NCI-H2196 (cell line): ENCODE results near the gene SLC35A3.
"Not testable (repeated sequence)": the region's sequence is repeated elsewhere in the genome, so short reads cannot be mapped to it uniquely, and the experiment has no call there.

ENCODE experiments used
- DNase-seq: peaks from one replicate; lab custom pipeline; 2025; ENCODE audit not compliant: unreplicated experiment; lab: John Stamatoyannopoulos, UW

SLC35A3 gene

DNA sequence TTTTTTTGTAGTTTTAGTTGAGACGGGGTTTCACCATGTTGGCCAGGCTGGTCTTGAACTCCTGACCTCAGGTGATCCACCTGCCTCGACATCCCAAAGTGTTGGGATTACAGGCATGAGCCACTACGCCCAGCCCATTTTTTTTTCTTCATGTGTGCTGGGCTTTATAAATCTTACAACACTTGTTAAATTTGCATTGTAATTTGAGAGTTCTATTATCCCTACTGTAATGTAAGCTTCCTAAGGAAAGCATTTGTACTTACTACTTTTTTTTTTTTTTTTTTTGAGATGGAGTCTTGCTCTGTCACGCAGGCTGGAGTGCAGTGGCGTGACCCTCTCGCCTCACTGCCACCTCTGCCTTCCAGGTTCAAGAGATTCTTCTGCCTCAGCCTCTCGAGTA lies 2.3 kb downstream of the SLC35A3 start:
- not testable (repeated sequence) for DNase-seq

DNA sequence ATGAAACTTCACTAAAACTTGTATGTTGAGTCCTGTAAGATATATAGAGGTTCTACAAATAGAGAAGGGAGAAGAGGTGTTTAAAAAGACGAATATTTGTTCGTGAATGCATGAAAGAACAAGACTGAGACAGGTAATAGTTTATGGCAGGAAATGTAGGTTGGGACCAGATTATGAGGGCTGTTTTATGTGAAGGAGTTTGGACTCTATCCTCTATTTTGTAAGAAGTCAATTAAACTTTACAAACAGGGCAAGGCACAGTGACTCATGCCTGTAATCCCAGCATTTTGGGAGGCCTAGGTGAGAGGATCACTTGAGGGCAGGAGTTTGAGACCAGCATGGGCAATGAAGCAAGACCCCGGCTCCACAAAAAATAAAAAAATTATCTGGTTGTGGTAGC lies 5.7 kb downstream of the SLC35A3 start:
- DNase-seq, result no peak

DNA sequence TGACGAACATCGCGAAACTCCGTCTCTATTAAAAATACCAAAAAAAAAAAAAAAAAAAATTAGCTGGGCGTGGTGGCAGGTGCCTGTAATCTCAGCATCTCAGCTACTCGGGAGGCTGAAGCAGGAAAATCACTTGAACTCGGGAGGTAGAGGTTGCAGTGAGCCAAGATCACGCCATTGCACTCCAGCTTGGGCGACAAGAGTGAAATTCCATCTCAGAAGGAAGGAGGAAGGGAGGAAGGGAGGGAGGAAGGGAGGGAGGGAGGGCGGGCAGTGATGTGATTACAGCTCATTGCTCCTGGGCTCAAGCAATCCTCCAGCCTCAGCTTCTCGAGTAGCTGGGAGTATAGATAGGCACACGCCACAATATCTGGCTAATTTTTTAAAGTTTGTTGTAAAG lies 7.5 kb downstream of the SLC35A3 start:
- DNase-seq, result not testable (repeated sequence)

DNA sequence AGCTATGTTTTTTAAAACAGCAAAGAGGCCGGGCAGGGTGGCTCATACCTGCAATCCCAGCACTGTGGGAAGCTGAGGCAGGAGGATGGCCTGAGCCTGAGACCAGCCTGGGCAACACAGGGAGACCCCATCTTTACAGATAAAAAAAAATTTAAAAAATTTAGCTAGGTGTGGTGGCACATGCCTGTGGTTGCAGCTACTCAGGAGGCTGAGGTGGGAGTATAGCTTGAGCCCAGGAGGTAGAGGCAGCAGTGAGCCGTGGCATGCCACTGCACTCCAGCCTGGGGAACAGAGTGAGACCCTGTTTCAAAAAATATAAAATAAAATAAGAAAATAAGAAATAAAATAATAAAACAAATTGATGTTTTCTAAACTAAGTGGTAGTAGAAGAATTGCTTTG lies 8.4 kb downstream of the SLC35A3 start:
- no peak for DNase-seq

DNA sequence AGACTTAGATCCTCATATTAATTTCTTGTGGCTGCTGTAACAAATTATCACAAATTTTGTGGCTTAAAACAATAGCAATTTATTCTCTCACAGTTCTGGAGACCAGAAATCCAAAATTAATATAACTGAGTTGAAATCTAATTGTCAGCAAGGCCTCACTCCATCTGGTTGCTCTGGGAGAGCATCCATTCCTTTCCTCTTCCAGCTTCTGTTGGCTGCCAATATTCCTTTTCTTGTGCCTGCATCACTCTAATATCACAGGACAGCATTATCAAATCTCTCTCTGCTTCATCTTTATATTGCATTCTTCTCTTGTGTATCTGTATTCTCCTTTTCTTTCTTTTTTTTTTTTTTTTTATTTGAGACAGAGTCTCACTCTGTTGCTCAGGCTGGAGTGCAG lies 9.3 kb downstream of the SLC35A3 start:
- no peak for DNase-seq

DNA sequence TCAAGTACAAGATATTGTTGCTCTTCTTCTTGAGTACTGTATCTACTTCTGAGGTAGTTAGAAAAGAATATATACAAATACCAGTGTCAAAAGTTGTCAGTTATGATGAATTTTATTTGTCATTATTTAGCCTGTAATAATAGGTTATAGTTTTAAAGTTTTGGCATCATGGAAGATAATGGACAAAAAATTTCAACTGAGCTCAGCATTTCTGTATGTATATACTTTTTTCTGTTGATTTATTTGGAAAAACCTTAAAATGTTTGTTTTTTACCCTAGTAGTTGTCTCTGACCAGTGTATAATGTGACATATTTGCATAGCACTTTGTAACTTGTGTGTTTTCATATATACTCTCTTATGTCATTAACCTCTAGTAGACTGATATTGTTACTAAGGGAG lies 11.1 kb downstream of the SLC35A3 start:
- no peak for DNase-seq

DNA sequence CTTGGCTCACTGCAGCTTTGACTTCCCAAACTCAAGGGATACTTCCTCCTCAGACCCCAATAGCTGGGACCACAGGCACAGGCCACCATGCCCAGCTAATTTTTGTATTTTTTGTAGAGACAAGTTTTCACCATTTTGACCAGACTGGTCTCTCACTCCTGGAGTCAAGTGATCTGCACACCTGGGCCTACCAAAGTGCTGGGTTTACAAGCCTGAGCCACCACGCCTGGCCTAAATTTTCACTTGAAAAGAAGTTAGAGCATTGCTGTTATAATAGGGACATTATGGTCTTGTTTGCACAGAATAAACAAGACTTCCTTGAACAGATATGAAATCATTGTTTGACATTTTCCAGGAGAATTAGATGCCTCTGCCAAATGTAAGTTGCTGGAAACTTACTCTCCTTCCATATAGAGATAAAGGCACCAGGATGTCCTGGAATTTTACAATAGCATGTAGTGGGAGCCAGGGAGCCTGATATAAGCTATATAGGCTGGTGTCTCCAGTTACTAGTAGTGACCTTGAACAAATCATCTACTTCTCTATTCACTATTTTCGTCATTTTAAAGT lies 16.9 kb downstream of the SLC35A3 start:
- no peak for DNase-seq

DNA sequence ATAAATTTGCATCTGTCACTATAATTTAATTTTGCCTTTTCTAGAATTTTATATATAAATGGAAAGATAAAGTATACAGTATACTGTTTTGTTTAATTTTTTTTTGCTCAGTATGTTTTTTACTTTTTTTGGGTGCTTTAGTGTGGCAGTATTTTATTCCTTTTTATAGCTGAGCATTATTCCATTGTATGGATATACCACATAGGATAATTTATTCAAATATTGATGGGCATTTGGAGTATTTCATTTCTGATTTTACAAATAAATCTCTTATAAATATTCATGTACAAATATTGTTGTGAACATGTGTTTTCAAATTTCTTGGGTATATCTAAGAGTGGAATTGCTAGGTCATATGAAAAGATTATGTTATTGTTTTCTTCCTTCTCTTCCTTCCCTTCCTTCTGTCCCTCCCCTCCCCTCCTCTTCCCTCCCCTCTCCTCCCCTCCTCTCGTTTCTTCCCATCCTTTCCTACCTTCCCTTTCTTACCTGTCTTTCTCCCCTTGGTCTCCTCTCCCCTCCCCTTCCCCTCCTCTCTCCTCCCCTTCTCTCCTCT lies 18.5 kb downstream of the SLC35A3 start:
- no peak for DNase-seq

DNA sequence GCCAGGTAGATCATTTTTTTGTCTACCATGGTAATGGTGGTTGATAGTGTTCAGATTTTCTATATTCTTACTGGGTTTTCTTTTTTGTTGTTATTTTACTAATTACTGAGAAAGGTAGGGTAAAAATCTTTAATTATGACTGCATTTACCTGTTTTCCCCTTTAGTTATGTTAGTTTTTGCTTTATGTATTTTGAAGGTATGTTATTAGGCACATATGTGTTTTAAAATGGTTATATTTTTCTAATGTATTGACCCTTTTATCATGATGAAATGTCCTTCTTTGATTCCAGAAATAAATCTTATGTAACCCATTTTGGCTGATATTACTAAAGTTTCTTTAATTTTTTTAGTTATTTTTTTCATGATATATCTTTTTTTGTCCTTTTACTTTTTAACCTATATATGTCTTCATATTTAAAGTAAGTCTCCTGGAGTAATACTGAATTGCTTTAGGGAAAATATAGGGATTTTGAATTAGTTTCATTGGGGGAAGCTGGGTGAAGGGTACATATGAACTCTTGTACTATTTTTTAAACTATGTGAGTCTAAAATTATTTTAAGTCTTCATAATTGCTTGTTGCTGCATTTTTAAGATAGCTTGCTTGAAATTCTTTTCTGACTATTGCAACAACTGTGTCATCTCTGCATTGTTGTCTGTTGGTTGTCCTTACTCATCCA lies 22.4 kb downstream of the SLC35A3 start:
- no peak for DNase-seq

DNA sequence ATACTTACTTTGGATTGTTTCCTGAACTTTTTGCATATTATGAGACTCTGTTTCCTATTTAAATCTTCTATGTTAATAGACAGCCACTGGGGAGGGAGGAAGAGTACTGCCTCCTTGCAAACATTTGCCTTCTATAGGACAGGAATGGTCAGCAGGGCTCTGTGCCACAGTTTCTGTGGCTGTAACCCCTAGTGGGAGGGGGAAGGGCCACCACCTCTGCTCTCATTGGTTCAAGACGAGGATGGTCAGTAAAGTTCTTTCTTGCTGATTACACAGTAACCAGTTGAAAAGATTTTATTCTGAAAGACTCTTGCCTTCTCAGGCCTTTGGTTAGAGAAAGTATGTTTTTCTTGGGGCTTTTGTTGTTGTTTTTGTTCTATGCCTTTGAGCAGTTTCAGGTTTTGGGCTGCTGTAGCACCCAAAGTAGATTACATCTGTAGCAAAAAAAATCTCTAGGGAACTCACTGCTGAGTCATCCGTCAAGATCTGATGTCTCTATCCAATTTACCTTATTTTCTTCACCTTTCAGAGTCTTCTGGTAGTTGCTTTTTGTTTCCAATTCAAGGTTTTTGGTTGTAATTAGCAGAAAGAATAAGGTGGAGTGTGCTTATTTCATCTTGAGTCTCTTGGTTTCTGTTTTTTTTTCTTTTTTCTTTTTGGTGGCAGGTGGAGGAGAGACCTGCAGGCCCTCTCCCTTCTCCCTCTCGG lies 23.1 kb downstream of the SLC35A3 start:
- no peak for DNase-seq

DNA sequence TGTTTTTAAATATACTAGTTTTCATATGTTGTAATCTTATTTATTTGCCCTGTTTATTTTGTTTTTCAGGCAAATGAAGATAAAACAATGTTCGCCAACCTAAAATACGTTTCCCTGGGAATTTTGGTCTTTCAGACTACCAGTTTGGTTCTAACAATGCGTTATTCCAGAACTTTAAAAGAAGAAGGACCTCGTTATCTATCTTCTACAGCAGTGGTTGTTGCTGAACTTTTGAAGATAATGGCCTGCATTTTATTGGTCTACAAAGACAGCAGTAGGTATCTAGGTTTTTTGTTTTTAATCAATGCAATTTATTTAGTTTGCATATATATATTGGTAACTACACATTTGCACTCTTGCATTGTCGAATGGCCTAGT lies 23.7 kb downstream of the SLC35A3 start:
- DNase-seq, result no peak

DNA sequence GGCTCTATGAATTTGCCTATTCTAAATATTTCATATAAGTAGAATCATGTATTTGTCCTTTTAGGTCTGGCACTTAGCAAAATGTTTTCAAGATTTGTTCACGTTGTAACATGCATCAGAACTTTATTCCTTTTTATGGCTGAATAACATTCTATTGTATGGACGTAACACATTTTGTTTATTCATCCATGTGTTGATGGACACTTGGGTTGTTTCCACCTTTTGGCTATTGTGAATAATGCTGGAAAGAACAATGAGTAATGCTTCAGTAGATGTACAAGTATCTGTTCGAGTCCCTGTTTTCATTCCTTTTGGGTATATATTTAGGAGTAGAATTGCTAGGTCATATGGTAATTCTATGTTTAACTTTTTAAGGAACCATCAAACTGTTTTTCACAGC lies 24.7 kb downstream of the SLC35A3 start:
- no peak for DNase-seq

DNA sequence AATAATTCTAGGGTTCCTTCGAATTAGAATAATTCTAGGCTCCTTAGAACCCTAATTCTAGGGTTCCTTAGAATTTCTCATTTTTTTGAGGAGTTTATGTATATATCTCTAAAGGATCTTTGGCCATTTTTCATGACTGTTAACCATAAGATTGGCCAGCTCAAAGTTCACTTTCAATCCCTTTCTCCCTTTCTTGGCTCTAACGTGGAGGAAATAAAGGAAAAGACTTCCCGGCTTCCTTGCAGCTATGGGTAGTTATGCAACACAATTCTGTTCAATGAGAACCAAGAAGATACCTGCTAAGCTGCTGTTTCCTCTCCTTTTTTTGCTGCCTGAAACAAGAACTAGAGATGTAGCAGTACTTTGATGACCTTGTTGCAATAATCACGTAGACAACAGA lies 27.2 kb downstream of the SLC35A3 start:
- no peak for DNase-seq

DNA sequence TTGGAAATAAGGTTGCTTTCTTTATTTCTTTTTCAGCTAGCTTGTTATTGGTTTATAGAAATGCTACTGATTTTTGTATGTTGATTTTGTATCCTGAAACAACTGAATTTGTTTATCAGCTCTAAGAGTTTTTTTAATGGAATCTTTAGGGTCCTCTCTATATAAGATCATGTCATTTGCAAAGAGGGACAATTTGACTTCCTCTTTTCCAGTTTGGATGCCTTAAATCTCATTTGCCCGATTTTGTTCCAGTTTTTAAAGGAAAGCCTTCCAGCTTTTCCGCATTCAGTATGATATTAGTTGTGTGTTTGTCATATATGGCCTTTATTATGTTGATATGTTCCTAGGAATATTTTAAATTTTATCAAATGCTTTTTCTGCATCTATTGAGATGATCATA lies 31.7 kb downstream of the SLC35A3 start:
- no peak for DNase-seq

DNA sequence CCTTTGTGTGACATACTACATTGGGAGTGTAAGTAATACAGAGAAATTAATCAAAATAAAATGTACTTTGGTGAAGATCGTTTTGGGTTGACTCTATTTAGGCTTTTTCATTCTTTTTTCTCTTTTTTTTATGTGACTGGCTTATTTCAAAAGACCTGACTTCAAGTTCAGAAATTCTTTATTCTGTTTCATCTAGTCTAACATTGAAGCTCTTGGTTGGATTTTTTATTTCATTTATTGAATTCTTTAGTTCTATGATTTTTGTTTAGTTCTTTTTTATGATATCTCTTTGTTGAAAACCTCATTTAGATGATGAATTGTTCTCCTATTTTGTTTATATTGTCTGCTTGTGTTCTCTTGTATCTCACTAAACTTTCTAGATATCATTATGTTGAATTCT lies 35.6 kb downstream of the SLC35A3 start:
- DNase-seq, result no peak

DNA sequence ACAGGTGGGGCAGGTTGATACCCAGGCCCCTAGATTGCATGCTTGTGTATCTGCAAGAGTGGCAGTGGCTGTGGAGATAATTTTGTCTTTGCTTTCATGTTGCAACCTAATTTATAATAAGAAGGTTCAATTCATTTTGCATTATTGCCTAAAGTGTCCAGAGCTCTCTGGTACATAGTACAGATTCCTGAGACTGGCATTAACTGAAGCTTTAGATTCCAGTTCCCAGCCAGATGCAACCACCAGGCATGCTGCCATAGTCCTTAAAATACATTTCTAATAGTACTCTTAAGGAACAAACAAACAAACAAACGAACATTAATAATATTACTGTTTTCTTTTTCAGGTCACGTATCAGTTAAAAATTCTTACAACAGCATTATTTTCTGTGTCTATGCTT lies 36.9 kb downstream of the SLC35A3 start:
- DNase-seq, result no peak

DNA sequence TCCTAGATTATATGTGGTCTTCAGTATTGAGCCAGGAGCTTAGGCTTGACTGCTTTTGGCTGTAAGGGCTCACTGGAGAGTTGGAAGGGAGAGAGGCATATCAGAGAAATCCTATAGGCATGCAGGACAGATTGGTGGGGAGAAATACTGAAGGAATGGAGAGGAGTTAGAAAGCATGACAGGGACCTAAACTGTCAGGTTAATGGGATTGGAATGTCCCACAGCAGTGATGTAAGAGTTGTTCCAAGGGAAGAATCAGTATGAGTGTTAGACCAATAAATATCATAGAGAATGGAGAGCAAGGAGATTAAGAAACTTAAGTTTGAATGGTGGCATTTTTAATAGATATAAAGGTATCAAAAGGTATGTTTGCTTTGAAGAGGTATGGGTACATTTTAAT lies 39.7 kb downstream of the SLC35A3 start:
- DNase-seq, result no peak

DNA sequence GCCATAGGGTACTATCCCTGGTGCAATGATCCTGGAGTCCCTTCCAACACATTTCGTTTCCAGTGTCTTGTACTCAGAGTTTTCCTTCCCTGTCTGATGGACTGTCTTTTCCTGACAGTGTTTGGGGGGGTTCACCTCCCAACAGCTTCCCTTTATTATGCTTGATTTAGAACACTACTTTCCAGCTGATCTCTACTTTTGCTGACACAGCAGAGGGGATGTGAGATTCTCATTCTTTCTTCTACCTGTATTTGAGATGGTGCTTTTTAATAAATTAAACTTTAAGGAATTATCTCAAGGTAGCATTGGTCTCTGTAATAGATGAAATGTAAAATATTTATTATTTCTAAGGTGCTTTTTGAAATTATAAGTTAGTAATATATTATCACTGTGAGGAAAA lies 41.0 kb downstream of the SLC35A3 start:
- no peak for DNase-seq

DNA sequence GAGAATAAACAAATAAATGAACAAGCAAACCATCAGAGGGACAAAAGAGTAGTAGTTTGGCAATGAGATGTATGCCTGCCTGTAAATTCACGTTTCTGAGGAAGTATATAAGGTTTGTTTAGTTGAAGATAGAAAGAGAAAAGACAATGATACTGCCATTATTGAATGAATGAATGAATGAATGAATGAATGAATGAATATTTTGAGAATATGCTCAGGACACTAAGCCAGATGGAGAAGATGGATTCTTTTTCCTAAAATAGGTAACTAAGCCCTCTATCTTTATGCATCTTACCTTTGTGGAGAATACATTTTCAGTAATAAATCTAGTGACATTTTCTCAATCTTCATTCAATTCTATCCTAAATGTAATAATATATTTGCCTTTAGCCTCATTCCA lies 49.4 kb downstream of the SLC35A3 start:
- no peak for DNase-seq

DNA sequence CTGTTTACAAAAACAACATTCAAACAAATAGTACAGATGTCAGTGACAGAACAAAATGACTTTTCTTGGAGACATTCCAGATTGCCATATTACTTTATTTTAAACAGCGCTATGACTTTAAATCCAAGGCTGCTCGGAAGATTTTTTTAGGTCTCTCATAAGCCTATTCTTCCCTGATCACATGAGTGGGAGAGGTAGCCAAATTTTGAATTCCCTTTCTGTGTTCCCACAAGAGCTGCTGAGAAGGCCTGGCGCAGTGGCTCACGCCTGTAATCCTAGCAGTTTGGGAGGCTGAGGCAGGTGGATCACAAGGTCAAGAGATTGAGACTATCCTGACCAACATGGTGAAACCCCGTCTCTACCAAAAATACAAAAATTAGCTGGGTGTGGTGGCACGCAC lies 53.7 kb downstream of the SLC35A3 start:
- no peak for DNase-seq

DNA sequence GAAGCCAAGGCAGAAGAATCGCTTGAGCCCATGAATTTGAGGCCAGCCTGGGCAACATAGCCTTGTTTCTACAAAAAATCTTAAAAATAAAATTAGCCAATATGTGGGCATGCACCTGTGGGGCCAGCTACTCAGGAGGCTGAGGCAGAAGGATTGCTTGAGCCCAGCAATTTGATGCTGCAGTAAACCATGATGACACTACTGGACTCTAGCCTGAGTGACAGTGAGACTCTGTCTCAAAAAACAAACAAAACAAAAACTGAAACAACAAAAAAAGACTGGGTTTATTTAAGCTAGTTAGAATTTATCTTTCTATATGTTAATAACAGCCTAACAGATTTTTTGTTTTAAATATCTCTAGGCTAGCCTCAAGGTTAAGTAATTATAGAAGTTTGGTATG lies 57.4 kb downstream of the SLC35A3 start:
- DNase-seq, result no peak

DNA sequence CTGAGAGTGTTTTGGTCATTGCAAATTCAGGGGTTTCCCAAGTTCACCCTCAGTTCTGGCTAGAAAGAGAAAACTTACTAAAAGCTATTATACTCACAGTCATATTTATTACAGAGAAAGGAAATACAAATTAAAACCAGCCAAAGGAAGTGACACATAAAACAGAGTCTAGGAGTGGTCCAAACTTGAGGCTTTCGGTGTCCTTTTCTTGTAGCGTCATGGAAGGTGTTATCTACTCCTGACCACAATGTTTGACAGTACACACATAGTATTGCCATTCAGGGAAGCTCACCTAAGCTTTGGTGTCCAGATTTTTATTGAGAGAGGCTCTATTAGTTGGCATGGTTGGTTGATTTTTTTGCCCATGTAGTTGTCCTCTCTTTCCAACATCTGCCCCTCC lies 59.0 kb downstream of the SLC35A3 start:
- no peak for DNase-seq
